ENCODE data around the gene DDOST.
A peak's percentile ranks its signal among the peaks of the same experiment; 100 is the strongest.

The DDOST gene

GRCh38 chr1:20702416-20702815 lies 41.2 kb upstream of the DDOST start:
- Histone ChIP-seq H3K27ac (ENCODE audit: low read depth, low read length) (no peak overlapping the region), H3K4me3 (ENCODE audit: low read depth in 1 of 2, low read length in 2 of 2) (no peak overlapping the region), H3K4me1 (ENCODE audit: control insufficient read depth in 1 of 2, insufficient read depth in 2 of 2, low read length in 2 of 2) (peaks cover 4 to 10% of the 10 kb centered on the region in 2 donors), H3K27me3 (ENCODE audit: control insufficient read depth in 1 of 2, insufficient read depth in 2 of 2, low read length in 2 of 2) (no peaks in the 10 kb centered on the region), H3K9me3 (ENCODE audit: control insufficient read depth in 1 of 2, low read length in 2 of 2) (no peaks in the 10 kb centered on the region), H3K9ac (ENCODE audit: low read depth in 1 of 2, low read length in 2 of 2) (no peak overlapping the region), H3K36me3 (ENCODE audit: control insufficient read depth in 1 of 2, insufficient read depth in 2 of 2, low read length in 2 of 2) (no peaks in the 10 kb centered on the region)

GRCh38 chr1:20701847-20702246 lies 40.7 kb upstream of the DDOST start:
- Histone ChIP-seq H3K9ac (ENCODE audit: low read depth in 1 of 2, low read length in 2 of 2) (no peak overlapping the region), H3K36me3 (ENCODE audit: control insufficient read depth in 1 of 2, insufficient read depth in 2 of 2, low read length in 2 of 2) (no peaks in the 10 kb centered on the region), H3K9me3 (ENCODE audit: control insufficient read depth in 1 of 2, low read length in 2 of 2) (no peaks in the 10 kb centered on the region), H3K4me1 (ENCODE audit: control insufficient read depth in 1 of 2, insufficient read depth in 2 of 2, low read length in 2 of 2) (peaks cover 8 to 10% of the 10 kb centered on the region in 2 donors), H3K4me3 (ENCODE audit: low read depth in 1 of 2, low read length in 2 of 2) (no peak overlapping the region), H3K27ac (ENCODE audit: low read depth, low read length) (no peak overlapping the region), H3K27me3 (ENCODE audit: control insufficient read depth in 1 of 2, insufficient read depth in 2 of 2, low read length in 2 of 2) (no peaks in the 10 kb centered on the region)

GRCh38 chr1:20701446-20701845 lies 40.3 kb upstream of the DDOST start:
- Histone ChIP-seq H3K27ac (ENCODE audit: low read depth, low read length) (no peak overlapping the region), H3K9me3 (ENCODE audit: control insufficient read depth in 1 of 2, low read length in 2 of 2) (no peaks in the 10 kb centered on the region), H3K27me3 (ENCODE audit: control insufficient read depth in 1 of 2, insufficient read depth in 2 of 2, low read length in 2 of 2) (no peaks in the 10 kb centered on the region), H3K36me3 (ENCODE audit: control insufficient read depth in 1 of 2, insufficient read depth in 2 of 2, low read length in 2 of 2) (no peaks in the 10 kb centered on the region), H3K4me1 (ENCODE audit: control insufficient read depth in 1 of 2, insufficient read depth in 2 of 2, low read length in 2 of 2) (peaks cover 10% of the 10 kb centered on the region in 2 donors), H3K9ac (ENCODE audit: low read depth in 1 of 2, low read length in 2 of 2) (no peak overlapping the region), H3K4me3 (ENCODE audit: low read depth in 1 of 2, low read length in 2 of 2) (no peak overlapping the region)

- Histone ChIP-seq H3K4me3 (ENCODE audit: low read depth in 1 of 2, low read length in 2 of 2) (no peak overlapping the region), H3K9ac (ENCODE audit: low read depth in 1 of 2, low read length in 2 of 2) (no peak overlapping the region), H3K9me3 (ENCODE audit: control insufficient read depth in 1 of 2, low read length in 2 of 2) (no peaks in the 10 kb centered on the region), H3K36me3 (ENCODE audit: control insufficient read depth in 1 of 2, insufficient read depth in 2 of 2, low read length in 2 of 2) (no peaks in the 10 kb centered on the region), H3K27me3 (ENCODE audit: control insufficient read depth in 1 of 2, insufficient read depth in 2 of 2, low read length in 2 of 2) (no peaks in the 10 kb centered on the region), H3K4me1 (ENCODE audit: control insufficient read depth in 1 of 2, insufficient read depth in 2 of 2, low read length in 2 of 2) (peaks cover 10 to 13% of the 10 kb centered on the region in 2 donors), H3K27ac (ENCODE audit: low read depth, low read length) (no peak overlapping the region)
These were observed 39.6 kb upstream of the DDOST start for GRCh38 chr1:20700636-20701215.

GRCh38 chr1:20699558-20699957 lies 38.4 kb upstream of the DDOST start:
- Histone ChIP-seq H3K9ac (ENCODE audit: low read depth in 1 of 2, low read length in 2 of 2) (no peak overlapping the region), H3K36me3 (ENCODE audit: control insufficient read depth in 1 of 2, insufficient read depth in 2 of 2, low read length in 2 of 2) (no peaks in the 10 kb centered on the region), H3K9me3 (ENCODE audit: control insufficient read depth in 1 of 2, low read length in 2 of 2) (no peaks in the 10 kb centered on the region)

GRCh38 chr1:20698195-20698910 lies 37.2 kb upstream of the DDOST start:
- H3K27ac ChIP-seq (ENCODE audit: low read depth, low read length): no peak overlapping the region
- no peaks in the 10 kb centered on the region for H3K27me3 ChIP-seq (ENCODE audit: control insufficient read depth in 1 of 2, insufficient read depth in 2 of 2, low read length in 2 of 2)
- H3K9ac ChIP-seq (ENCODE audit: low read depth in 1 of 2, low read length in 2 of 2): no peak overlapping the region
- H3K4me1 ChIP-seq (ENCODE audit: control insufficient read depth in 1 of 2, insufficient read depth in 2 of 2, low read length in 2 of 2): peaks cover 10 to 13% of the 10 kb centered on the region in 2 donors
- no peak overlapping the region for H3K4me3 ChIP-seq (ENCODE audit: low read depth in 1 of 2, low read length in 2 of 2)
- no peaks in the 10 kb centered on the region for H3K9me3 ChIP-seq (ENCODE audit: control insufficient read depth in 1 of 2, low read length in 2 of 2)
- no peaks in the 10 kb centered on the region for H3K36me3 ChIP-seq (ENCODE audit: control insufficient read depth in 1 of 2, insufficient read depth in 2 of 2, low read length in 2 of 2)

More at GRCh38 chr1:20699558-20699957, 38.4 kb upstream of the DDOST start:
- H3K27ac ChIP-seq (ENCODE audit: low read depth, low read length): no peak overlapping the region
- peaks cover 10 to 13% of the 10 kb centered on the region in 2 donors for H3K4me1 ChIP-seq (ENCODE audit: control insufficient read depth in 1 of 2, insufficient read depth in 2 of 2, low read length in 2 of 2)
- H3K4me3 ChIP-seq (ENCODE audit: low read depth in 1 of 2, low read length in 2 of 2): no peak overlapping the region
- no peaks in the 10 kb centered on the region for H3K27me3 ChIP-seq (ENCODE audit: control insufficient read depth in 1 of 2, insufficient read depth in 2 of 2, low read length in 2 of 2)

GRCh38 chr1:20697563-20697962 lies 36.4 kb upstream of the DDOST start:
- H3K27ac ChIP-seq (ENCODE audit: low read depth, low read length): no peak overlapping the region
- no peaks in the 10 kb centered on the region for H3K36me3 ChIP-seq (ENCODE audit: control insufficient read depth in 1 of 2, insufficient read depth in 2 of 2, low read length in 2 of 2)

GRCh38 chr1:20696397-20697333 lies 35.5 kb upstream of the DDOST start:
- Histone ChIP-seq H3K4me1 (ENCODE audit: control insufficient read depth in 1 of 2, insufficient read depth in 2 of 2, low read length in 2 of 2) (peaks cover 3 to 9% of the 10 kb centered on the region in 2 donors), H3K9ac (ENCODE audit: low read depth in 1 of 2, low read length in 2 of 2) (peak overlapping the region; percentile 54 to 70), H3K27ac (ENCODE audit: low read depth, low read length) (peak overlapping the region; percentile 49)

More at GRCh38 chr1:20697563-20697962, 36.4 kb upstream of the DDOST start:
- H3K27me3 ChIP-seq (ENCODE audit: control insufficient read depth in 1 of 2, insufficient read depth in 2 of 2, low read length in 2 of 2): no peaks in the 10 kb centered on the region
- no peaks in the 10 kb centered on the region for H3K9me3 ChIP-seq (ENCODE audit: control insufficient read depth in 1 of 2, low read length in 2 of 2)
- H3K4me1 ChIP-seq (ENCODE audit: control insufficient read depth in 1 of 2, insufficient read depth in 2 of 2, low read length in 2 of 2): peaks cover 10 to 13% of the 10 kb centered on the region in 2 donors
- no peak overlapping the region for H3K4me3 ChIP-seq (ENCODE audit: low read depth in 1 of 2, low read length in 2 of 2)
- H3K9ac ChIP-seq (ENCODE audit: low read depth in 1 of 2, low read length in 2 of 2): no peak overlapping the region

GRCh38 chr1:20695515-20695914 lies 34.3 kb upstream of the DDOST start:
- Histone ChIP-seq H3K27me3 (ENCODE audit: control insufficient read depth in 1 of 2, insufficient read depth in 2 of 2, low read length in 2 of 2) (no peaks in the 10 kb centered on the region), H3K27ac (ENCODE audit: low read depth, low read length) (no peak overlapping the region), H3K9ac (ENCODE audit: low read depth in 1 of 2, low read length in 2 of 2) (no peak overlapping the region), H3K4me1 (ENCODE audit: control insufficient read depth in 1 of 2, insufficient read depth in 2 of 2, low read length in 2 of 2) (peaks cover 0 to 9% of the 10 kb centered on the region in 2 donors), H3K36me3 (ENCODE audit: control insufficient read depth in 1 of 2, insufficient read depth in 2 of 2, low read length in 2 of 2) (no peaks in the 10 kb centered on the region), H3K4me3 (ENCODE audit: low read depth in 1 of 2, low read length in 2 of 2) (no peak overlapping the region), H3K9me3 (ENCODE audit: control insufficient read depth in 1 of 2, low read length in 2 of 2) (no peaks in the 10 kb centered on the region)

More at GRCh38 chr1:20696397-20697333, 35.5 kb upstream of the DDOST start:
- Histone ChIP-seq H3K36me3 (ENCODE audit: control insufficient read depth in 1 of 2, insufficient read depth in 2 of 2, low read length in 2 of 2) (no peaks in the 10 kb centered on the region), H3K9me3 (ENCODE audit: control insufficient read depth in 1 of 2, low read length in 2 of 2) (no peaks in the 10 kb centered on the region), H3K4me3 (ENCODE audit: low read depth in 1 of 2, low read length in 2 of 2) (peak overlapping the region; percentile 73), H3K27me3 (ENCODE audit: control insufficient read depth in 1 of 2, insufficient read depth in 2 of 2, low read length in 2 of 2) (no peaks in the 10 kb centered on the region)

GRCh38 chr1:20693623-20694022 lies 32.5 kb upstream of the DDOST start:
- no peak overlapping the region for H3K4me3 ChIP-seq (ENCODE audit: low read depth in 1 of 2, low read length in 2 of 2)
- H3K4me1 ChIP-seq (ENCODE audit: control insufficient read depth in 1 of 2, insufficient read depth in 2 of 2, low read length in 2 of 2): peaks cover 0 to 9% of the 10 kb centered on the region in 2 donors
- no peaks in the 10 kb centered on the region for H3K9me3 ChIP-seq (ENCODE audit: control insufficient read depth in 1 of 2, low read length in 2 of 2)

More at GRCh38 chr1:20693623-20694022, 32.5 kb upstream of the DDOST start:
- Histone ChIP-seq H3K9ac (ENCODE audit: low read depth in 1 of 2, low read length in 2 of 2) (no peak overlapping the region), H3K36me3 (ENCODE audit: control insufficient read depth in 1 of 2, insufficient read depth in 2 of 2, low read length in 2 of 2) (no peaks in the 10 kb centered on the region), H3K27me3 (ENCODE audit: control insufficient read depth in 1 of 2, insufficient read depth in 2 of 2, low read length in 2 of 2) (no peaks in the 10 kb centered on the region), H3K27ac (ENCODE audit: low read depth, low read length) (no peak overlapping the region)
